Gastrocnemius medialis (tissue), 4 donors: ENCODE results near the gene ACTR5. TPM values are rescaled to one million over a fixed set of nuclear protein-coding genes. Genes with fewer than 3 reads are reported as not detected.

ENCODE experiments used
- ATAC-seq, 2 donors: fragments of 150-250 bp; one replicate each; pipeline ENCODE4 v1.9.1; 2016
- DNase-seq, 2 donors: peaks; one replicate each; pipeline ENCODE4 v3.0.0-alpha.2; 2019
- H3K27ac ChIP-seq, 4 donors: fragments of 200-600 bp; sonication (generic); 1 replicate in 1 of 4; 2 replicates in 3 of 4; pipeline ENCODE4 v1.5.1; 2016 to 2018; ENCODE audit warnings: mild to moderate bottlenecking in 2 of 4, moderate library complexity in 1 of 4
- H3K27me3 ChIP-seq, 3 donors: fragments of 200-600 bp; sonication (generic) in 2 of 3; 1 replicate in 1 of 3; 2 replicates in 2 of 3; pipeline versions ENCODE4 v1.5.1 to v1.6.0; 2016 to 2019; ENCODE audit warnings: mild to moderate bottlenecking in 1 of 3, moderate library complexity in 1 of 3
- H3K36me3 ChIP-seq, 2 donors: fragments of 200-600 bp; sonication (generic) in 1 of 2; one replicate each; pipeline ENCODE4 v1.5.1; 2017 to 2018
- H3K4me1 ChIP-seq, 2 donors: fragments of 200-600 bp; sonication (generic) in 1 of 2; one replicate each; pipeline ENCODE4 v1.5.1; 2016 to 2017; ENCODE audit warnings: mild to moderate bottlenecking in 2 of 2
- H3K4me3 ChIP-seq, 4 donors: fragments of 200-600 bp; sonication (generic) in 3 of 4; 1 replicate in 1 of 4; 2 replicates in 3 of 4; pipeline ENCODE4 v1.5.1; 2016 to 2019; ENCODE audit warnings: mild to moderate bottlenecking in 2 of 4
- H3K9me3 ChIP-seq, 3 donors: fragments of 200-600 bp; sonication (generic) in 2 of 3; 1 replicate in 1 of 3; 2 replicates in 2 of 3; pipeline ENCODE4 v1.5.1; 2016 to 2019
- CTCF ChIP-seq, 5 experiments: fragments of 450-650 bp in 3 of 5; fragments of 200-600 bp in 2 of 5; sonication (generic) in 2 of 5; IDR thresholded peaks in 4 of 5; conservative IDR thresholded peaks in 1 of 5; 1 replicate in 4 of 5; 2 replicates in 1 of 5; pipeline ENCODE4 v1.5.1; 2016 to 2019; ENCODE audit warnings: antibody characterized with exemption in 5 of 5, mild to moderate bottlenecking in 3 of 5, moderate library complexity in 3 of 5
- POLR2A ChIP-seq, 2 donors: fragments of 450-650 bp; IDR thresholded peaks; one replicate each; pipeline ENCODE4 v1.6.1; 2017; ENCODE audit warnings: antibody characterized with exemption in 2 of 2, mild to moderate bottlenecking in 2 of 2, moderate library complexity in 2 of 2
- in situ Hi-C, 4 donors: fragments of 200-750 bp; cut with MboI; loops; one replicate each; pipeline versions ENCODE4 v1.15.0 to v1.8.0; 2017; ENCODE audit warnings: low sequenced_read_pairs in 4 of 4
- intact Hi-C: fragments of 100-400 bp; cut with DNase I; formaldehyde crosslinking; loops from one replicate; pipeline ENCODE4 v1.15.1; 2023; ENCODE audit warnings: low total_unique reads
- total RNA-seq, 4 donors: library from RNA; depleted of rRNA; stranded (reverse); fragments of >200 nt; gene quantifications; one replicate each; pipeline versions ENCODE4 v1.1.0 to v1.2.3, GENCODE V29; 2016

ACTR5 gene
- total RNA-seq, 4 donors from 2014 or later = 6.3 to 10.0 (median 8.0) TPM

- no peak overlapping the region for H3K4me3 ChIP-seq
- no peaks in the 10 kb centered on the region for H3K4me1 ChIP-seq
- no peaks in the 10 kb centered on the region for H3K27me3 ChIP-seq
- in situ Hi-C loops = no loop called here
- ATAC-seq (peak; percentile 19 to 49), DNase-seq (no peak)
- intact Hi-C loops = no loop called here
- TF ChIP-seq POLR2A (IDR thresholded peaks at IDR 0.05) (no peak), CTCF (IDR thresholded peaks at IDR 0.05 in 4 of 5, conservative IDR thresholded peaks at IDR 0.05 in 1 of 5) (no peak)
- H3K27ac ChIP-seq = peak overlapping the region in 3 of 4 donors; percentile 46 to 60 (median 55)
- H3K9me3 ChIP-seq = no peaks in the 10 kb centered on the region
- no peaks in the 10 kb centered on the region for H3K36me3 ChIP-seq
Observed at GRCh38 chr20:38799203-38799602, 50.9 kb downstream of the ACTR5 start.

GRCh38 chr20:38800882-38801281, 52.6 kb downstream of the ACTR5 start:
- peaks cover 3 to 6% (median 5%) of the 10 kb centered on the region in 3 donors for H3K27me3 ChIP-seq
- no peak overlapping the region for H3K27ac ChIP-seq
- intact Hi-C loops (no loop called here), in situ Hi-C loops (no loop called here)
- H3K4me1 ChIP-seq = peaks cover 6% of the 10 kb centered on the region in 2 donors
- H3K9me3 ChIP-seq = no peaks in the 10 kb centered on the region
- ATAC-seq (no peak), DNase-seq (no peak)
- no peak for TF ChIP-seq POLR2A (IDR thresholded peaks at IDR 0.05)
- TF ChIP-seq CTCF (IDR thresholded peaks at IDR 0.05 in 4 of 5, conservative IDR thresholded peaks at IDR 0.05 in 1 of 5) = no peak
- H3K36me3 ChIP-seq = no peaks in the 10 kb centered on the region
- H3K4me3 ChIP-seq = no peak overlapping the region

GRCh38 chr20:38804221-38804620, 56.0 kb downstream of the ACTR5 start:
- TF ChIP-seq CTCF (IDR thresholded peaks at IDR 0.05 in 4 of 5, conservative IDR thresholded peaks at IDR 0.05 in 1 of 5) (no peak), POLR2A (IDR thresholded peaks at IDR 0.05) (no peak)
- in situ Hi-C loops = no loop called here
- Histone ChIP-seq H3K36me3 (no peaks in the 10 kb centered on the region), H3K4me3 (no peak overlapping the region), H3K9me3 (no peaks in the 10 kb centered on the region), H3K4me1 (peaks cover 10 to 14% of the 10 kb centered on the region in 2 donors), H3K27me3 (peaks cover 27 to 33% (median 30%) of the 10 kb centered on the region in 3 donors), H3K27ac (peak overlapping the region in 3 of 4 donors; percentile 69 to 73 (median 72))
- DNase-seq (no peak), ATAC-seq (no peak)
- intact Hi-C loops = no loop called here

- Histone ChIP-seq H3K36me3 (no peaks in the 10 kb centered on the region), H3K9me3 (no peaks in the 10 kb centered on the region), H3K27me3 (peaks cover 27 to 34% (median 30%) of the 10 kb centered on the region in 3 donors), H3K4me1 (peaks cover 10 to 14% of the 10 kb centered on the region in 2 donors), H3K4me3 (peak overlapping the region; percentile 58 to 65 (median 63)), H3K27ac (peak overlapping the region; percentile 52 to 73 (median 70))
- in situ Hi-C loops (no loop called here), intact Hi-C loops (no loop called here)
- ATAC-seq = no peak
- TF ChIP-seq CTCF (IDR thresholded peaks at IDR 0.05 in 4 of 5, conservative IDR thresholded peaks at IDR 0.05 in 1 of 5) (no peak), POLR2A (IDR thresholded peaks at IDR 0.05) (no peak)
- DNase-seq = peak in 1 of 2 donors; percentile 16
Observed at GRCh38 chr20:38804682-38805501, 56.6 kb downstream of the ACTR5 start.
